K562 (cell line): ENCODE measurements around the gene DUSP23. TPM values are rescaled to one million over a fixed set of nuclear protein-coding genes. Genes with fewer than 3 reads are reported as not detected.

Source experiments
- ATAC-seq: fragments of 200-7000 bp; cut with Tn5 transposase; 3 replicates; pipeline ENCODE4 v1.9.1; 2020; ENCODE audit warnings: moderate library complexity
- BruUV-seq: library from RNA; stranded (reverse); fragments of 400-500 nt; replicated peaks from 2 replicates; lab custom pipeline; 2021; lab: Mats Ljungman, UMichigan
- CTCF ChIA-PET: fragments of 300-600 bp; formaldehyde crosslinking; extraction: SDS; loops from one replicate; lab custom pipeline; 2021; ENCODE audit warnings: low intra/inter-chr PET ratio; lab: Yijun Ruan, JAX
- POLR2A ChIA-PET: fragments of 300-600, 350-650 bp; sonication (Branson Sonifier 250); formaldehyde crosslinking; extraction: SDS; loops from one replicate; lab custom pipeline; 2021; ENCODE audit warnings: antibody characterized with exemption, inconsistent platforms; lab: Yijun Ruan, JAX
- DNase-seq, 4 experiments: peaks; one replicate each; pipeline versions ENCODE4 v3.0.0 to v3.0.0-alpha.2; 2011 to 2018; ENCODE audit warnings: low spot score in 3 of 4, mixed read lengths in 3 of 4; ENCODE audit errors: extremely low read depth in 1 of 4
- FAIRE-seq: peaks from 2 replicates; lab custom pipeline; 2011; peaks lifted over from hg19 to GRCh38; lab: Jason Lieb, UNC
- H2AFZ ChIP-seq: 2 replicates; pipeline ENCODE4 v1.6.0; 2011; ENCODE audit warnings: low read depth, low read length, control low read depth, inconsistent platforms
- H3K27ac ChIP-seq: fragments of 200-600 bp; 3 replicates; pipeline ENCODE4 v1.8.0; 2011; ENCODE audit warnings: low read depth, mild to moderate bottlenecking, control low read depth, inconsistent platforms, low read length, moderate library complexity, mixed read lengths; ENCODE audit errors: extremely low read depth
- H3K27me3 ChIP-seq, 2 experiments: fragments of 300-600 bp in 1 of 2; 2 replicates in 1 of 2; 3 replicates in 1 of 2; pipeline versions ENCODE4 v1.6.0 to v1.8.0; 2011; ENCODE audit warnings: inconsistent platforms in 2 of 2, low read length in 2 of 2, mild to moderate bottlenecking in 1 of 2, mixed read lengths in 1 of 2, moderate library complexity in 1 of 2; ENCODE audit not compliant: control insufficient read depth in 2 of 2, insufficient read depth in 2 of 2
- H3K36me3 ChIP-seq: fragments of 300-600 bp; 3 replicates; pipeline ENCODE4 v1.8.0; 2011; ENCODE audit warnings: mild to moderate bottlenecking, low read length, inconsistent platforms; ENCODE audit not compliant: control insufficient read depth, insufficient read depth
- H3K4me1 ChIP-seq, 2 experiments: fragments of 200-600 bp in 1 of 2; replicated peaks in 1 of 2; 2 replicates in 1 of 2; 3 replicates in 1 of 2; pipeline versions ENCODE4 v1.5.1 to v1.8.0; 2011; ENCODE audit warnings: inconsistent platforms in 2 of 2, low read length in 2 of 2, mild to moderate bottlenecking in 1 of 2, mixed read lengths in 1 of 2, moderate library complexity in 1 of 2; ENCODE audit not compliant: control insufficient read depth in 2 of 2, insufficient read depth in 2 of 2
- H3K4me2 ChIP-seq: 2 replicates; pipeline ENCODE4 v1.6.1; 2011; ENCODE audit warnings: low read length, control low read depth, inconsistent platforms, mixed read lengths; ENCODE audit not compliant: insufficient read depth
- H3K4me3 ChIP-seq: fragments of 200-600 bp; sonication (generic), shearing (Covaris generic); 2 replicates; pipeline ENCODE4 v1.5.1; 2016; ENCODE audit warnings: control low read depth, inconsistent platforms
- H3K79me2 ChIP-seq: fragments of 200-600 bp; 3 replicates; pipeline ENCODE4 v1.8.0; 2011; ENCODE audit warnings: low read length, inconsistent platforms; ENCODE audit not compliant: control insufficient read depth, insufficient read depth
- H3K9ac ChIP-seq, 2 experiments: 2 replicates each; pipeline versions ENCODE4 v1.6.0 to v1.6.1; 2011; ENCODE audit warnings: low read depth in 2 of 2, low read length in 2 of 2, control low read depth in 1 of 2, inconsistent platforms in 1 of 2, mild to moderate bottlenecking in 1 of 2, mixed read lengths in 1 of 2; ENCODE audit not compliant: insufficient read depth in 1 of 2
- H3K9me1 ChIP-seq: one replicate; pipeline ENCODE4 v1.6.0; 2011; ENCODE audit warnings: inconsistent platforms, mild to moderate bottlenecking, low read length, moderate library complexity; ENCODE audit not compliant: control insufficient read depth, insufficient read depth
- H3K9me3 ChIP-seq: replicated peaks from 2 replicates; pipeline ENCODE4 v1.5.1; 2011; ENCODE audit warnings: low read depth, low read length, inconsistent platforms; ENCODE audit not compliant: control insufficient read depth, insufficient read depth
- H4K20me1 ChIP-seq: replicated peaks from 2 replicates; pipeline ENCODE4 v1.6.1; 2011; ENCODE audit warnings: low read length, inconsistent platforms, mixed read lengths; ENCODE audit not compliant: control insufficient read depth, insufficient read depth
- ARHGAP35 ChIP-seq: fragments of 450-650 bp; IDR thresholded peaks from 2 replicates; pipeline ENCODE4 v1.6.1; 2018; ENCODE audit not compliant: partially characterized antibody
- EHMT2 ChIP-seq: fragments of 450-650 bp; IDR thresholded peaks from 2 replicates; pipeline ENCODE4 v1.6.1; 2018; ENCODE audit warnings: antibody characterized with exemption
- FOXP1 ChIP-seq: sonication (generic); formaldehyde crosslinking; IDR thresholded peaks from 2 replicates; pipeline ENCODE4 v1.8.0; 2022; ENCODE audit warnings: mild to moderate bottlenecking, missing genetic modification reagents
- ZBTB7A ChIP-seq: IDR thresholded peaks from 2 replicates; pipeline ENCODE4 v1.6.1; 2011; ENCODE audit warnings: low read depth, mild to moderate bottlenecking, low read length, moderate library complexity, borderline replicate concordance; ENCODE audit not compliant: control insufficient read depth
- WGBS: fragments of 100-300 bp; shearing (Covaris generic); methylation state at CpG from one replicate; pipeline ENCODE4 v1.1.6; 2016; ENCODE audit warnings: low coverage, mixed read lengths; ENCODE audit not compliant: insufficient coverage; ENCODE audit errors: missing lambda C conversion rate; 5-methylcytosine and 5-hydroxymethylcytosine counted together
- in situ Hi-C: fragments of 300-500 bp; cut with MboI; formaldehyde crosslinking; loops from 4 replicates; pipeline ENCODE4 v1.15.0; 2018; ENCODE audit warnings: inconsistent platforms, mixed read lengths
- intact Hi-C: fragments of 100-400 bp; cut with micrococcal nuclease; formaldehyde crosslinking; loops from 2 replicates; pipeline ENCODE4 v1.14.2; 2022
- polyA plus RNA-seq, 8 experiments: library from polyadenylated mRNA; depleted of rRNA in 4 of 8; stranded (reverse) in 5 of 8; unstranded in 3 of 8; fragments of >200 nt; fragmentation: Nextera tagmentation in 2 of 8; fragmentation: Illumina TruSeq in 1 of 8; extraction: Ambion mirVana in 2 of 8; extraction: Trizol in 1 of 8; gene quantifications; 2 replicates each; pipeline versions ENCODE4 v1.2.1 to v1.2.3, GENCODE V29; 2011 to 2014; ENCODE audit warnings: inconsistent platforms in 1 of 8, missing spikeins in 1 of 8
- total RNA-seq, 7 experiments: library from RNA; depleted of rRNA in 6 of 7; stranded (reverse); fragments of >200 nt in 6 of 7; fragmentation: Illumina TruSeq in 2 of 7; extraction: Trizol in 2 of 7; gene quantifications; 2 replicates each; pipeline versions ENCODE4 v1.2.1 to v1.2.3, GENCODE V29; 2011 to 2021; ENCODE audit warnings: low replicate concordance in 1 of 7
- TF ChIP-seq, protein P1 (sequence below): sonication (generic); formaldehyde crosslinking; IDR thresholded peaks from 2 replicates; pipeline ENCODE4 v1.8.1; 2022; ENCODE audit warnings: missing genetic modification reagents

DUSP23 gene
- total and polyA plus RNA-seq, 9 of the 15 experiments (the other 6 are each of a cell fraction or from before 2014, with no cell fraction given), result 1.0 to 34.8 (median 13.7) TPM

DNA sequence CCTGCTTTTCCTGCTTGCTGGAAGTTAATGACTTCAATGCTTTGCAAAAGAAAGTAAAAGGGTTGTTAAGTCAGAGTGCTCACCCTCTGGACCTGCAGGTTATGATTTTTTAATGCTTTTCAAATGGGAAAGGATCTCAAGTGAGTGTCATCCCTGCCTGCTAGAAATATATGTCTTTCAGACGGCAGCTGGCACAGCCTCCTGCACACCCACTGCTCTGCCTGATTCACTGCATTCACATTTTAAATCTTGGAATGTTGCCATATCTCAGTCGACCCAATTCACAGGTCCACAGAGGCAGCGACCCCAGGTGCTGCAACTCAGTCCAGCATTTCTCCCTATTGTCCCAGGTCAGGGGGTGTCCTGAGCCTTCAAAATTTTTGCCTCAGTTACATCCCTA lies 10.7 kb downstream of the DUSP23 start:
- WGBS, result 0% methylated on average over 3 of the region's 3 CpGs
- Histone ChIP-seq H2AFZ (no peak overlapping the region), H3K4me1 (no peaks in the 10 kb centered on the region), H3K9me3 (no peaks in the 10 kb centered on the region), H3K4me3 (no peak overlapping the region), H3K9me1 (no peaks in the 10 kb centered on the region), H3K36me3 (no peaks in the 10 kb centered on the region), H3K27me3 (peaks cover 0 to 11% of the 10 kb centered on the region in 2 experiments; a peak in 3 of 5 replicates), H3K9ac (no peak overlapping the region), H3K4me2 (no peak overlapping the region), H4K20me1 (no peaks in the 10 kb centered on the region), H3K27ac (no peak overlapping the region), H3K79me2 (no peaks in the 10 kb centered on the region)
- in situ Hi-C loops, result no loop called here
- ATAC-seq, result no peak
- ChIA-PET CTCF (interaction anchor here (1.8 kb wide), 1 partner anchor 11 kb away, joined by 7 read pairs; no protein-coding TSS in a partner anchor), POLR2A (no interaction called here)
- no peak for TF ChIP-seq ARHGAP35
- TF ChIP-seq FOXP1, result no peak
- TF ChIP-seq, protein P1, sequence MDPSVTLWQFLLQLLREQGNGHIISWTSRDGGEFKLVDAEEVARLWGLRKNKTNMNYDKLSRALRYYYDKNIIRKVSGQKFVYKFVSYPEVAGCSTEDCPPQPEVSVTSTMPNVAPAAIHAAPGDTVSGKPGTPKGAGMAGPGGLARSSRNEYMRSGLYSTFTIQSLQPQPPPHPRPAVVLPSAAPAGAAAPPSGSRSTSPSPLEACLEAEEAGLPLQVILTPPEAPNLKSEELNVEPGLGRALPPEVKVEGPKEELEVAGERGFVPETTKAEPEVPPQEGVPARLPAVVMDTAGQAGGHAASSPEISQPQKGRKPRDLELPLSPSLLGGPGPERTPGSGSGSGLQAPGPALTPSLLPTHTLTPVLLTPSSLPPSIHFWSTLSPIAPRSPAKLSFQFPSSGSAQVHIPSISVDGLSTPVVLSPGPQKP (CRISPR knock-in tag), result no peak
- TF ChIP-seq EHMT2, result no peak
- no peak for TF ChIP-seq ZBTB7A
- no peak for FAIRE-seq
- DNase-seq, result no peak
- BruUV-seq, result no TSS peak
- intact Hi-C loops, result loop anchor here (5.0 to 10.0 kb wide), 2 partner anchors 577 to 659 kb away; no protein-coding TSS in a partner anchor
